K562 (cell line): ENCODE data around the gene DDAH2. TPM values are rescaled to one million over a fixed set of nuclear protein-coding genes. Genes with fewer than 3 reads are reported as not detected.
A peak's percentile ranks its signal among the peaks of the same experiment; 100 is the strongest.

Experiments used
- ATAC-seq: fragments of 200-7000 bp; cut with Tn5 transposase; 3 replicates; pipeline ENCODE4 v1.9.1; 2020; ENCODE audit warnings: moderate library complexity
- BruUV-seq: library from RNA; stranded (reverse); fragments of 400-500 nt; replicated peaks from 2 replicates; lab custom pipeline; 2021; lab: Mats Ljungman, UMichigan
- CTCF ChIA-PET: fragments of 300-600 bp; formaldehyde crosslinking; extraction: SDS; loops from one replicate; lab custom pipeline; 2021; ENCODE audit warnings: low intra/inter-chr PET ratio; lab: Yijun Ruan, JAX
- POLR2A ChIA-PET: fragments of 300-600, 350-650 bp; sonication (Branson Sonifier 250); formaldehyde crosslinking; extraction: SDS; loops from one replicate; lab custom pipeline; 2021; ENCODE audit warnings: antibody characterized with exemption, inconsistent platforms; lab: Yijun Ruan, JAX
- DNase-seq, 4 experiments: peaks; one replicate each; pipeline versions ENCODE4 v3.0.0 to v3.0.0-alpha.2; 2011 to 2018; ENCODE audit warnings: low spot score in 3 of 4, mixed read lengths in 3 of 4; ENCODE audit errors: extremely low read depth in 1 of 4
- FAIRE-seq: peaks from 2 replicates; lab custom pipeline; 2011; peaks lifted over from hg19 to GRCh38; lab: Jason Lieb, UNC
- H2AFZ ChIP-seq: 2 replicates; pipeline ENCODE4 v1.6.0; 2011; ENCODE audit warnings: low read depth, low read length, control low read depth, inconsistent platforms
- H3K27ac ChIP-seq: fragments of 200-600 bp; 3 replicates; pipeline ENCODE4 v1.8.0; 2011; ENCODE audit warnings: low read depth, mild to moderate bottlenecking, control low read depth, inconsistent platforms, low read length, moderate library complexity, mixed read lengths; ENCODE audit errors: extremely low read depth
- H3K27me3 ChIP-seq, 2 experiments: fragments of 300-600 bp in 1 of 2; 2 replicates in 1 of 2; 3 replicates in 1 of 2; pipeline versions ENCODE4 v1.6.0 to v1.8.0; 2011; ENCODE audit warnings: inconsistent platforms in 2 of 2, low read length in 2 of 2, mild to moderate bottlenecking in 1 of 2, mixed read lengths in 1 of 2, moderate library complexity in 1 of 2; ENCODE audit not compliant: control insufficient read depth in 2 of 2, insufficient read depth in 2 of 2
- H3K36me3 ChIP-seq: fragments of 300-600 bp; 3 replicates; pipeline ENCODE4 v1.8.0; 2011; ENCODE audit warnings: mild to moderate bottlenecking, low read length, inconsistent platforms; ENCODE audit not compliant: control insufficient read depth, insufficient read depth
- H3K4me1 ChIP-seq, 2 experiments: fragments of 200-600 bp in 1 of 2; replicated peaks in 1 of 2; 2 replicates in 1 of 2; 3 replicates in 1 of 2; pipeline versions ENCODE4 v1.5.1 to v1.8.0; 2011; ENCODE audit warnings: inconsistent platforms in 2 of 2, low read length in 2 of 2, mild to moderate bottlenecking in 1 of 2, mixed read lengths in 1 of 2, moderate library complexity in 1 of 2; ENCODE audit not compliant: control insufficient read depth in 2 of 2, insufficient read depth in 2 of 2
- H3K4me2 ChIP-seq: 2 replicates; pipeline ENCODE4 v1.6.1; 2011; ENCODE audit warnings: low read length, control low read depth, inconsistent platforms, mixed read lengths; ENCODE audit not compliant: insufficient read depth
- H3K4me3 ChIP-seq: fragments of 200-600 bp; sonication (generic), shearing (Covaris generic); 2 replicates; pipeline ENCODE4 v1.5.1; 2016; ENCODE audit warnings: control low read depth, inconsistent platforms
- H3K79me2 ChIP-seq: fragments of 200-600 bp; 3 replicates; pipeline ENCODE4 v1.8.0; 2011; ENCODE audit warnings: low read length, inconsistent platforms; ENCODE audit not compliant: control insufficient read depth, insufficient read depth
- H3K9ac ChIP-seq, 2 experiments: 2 replicates each; pipeline versions ENCODE4 v1.6.0 to v1.6.1; 2011; ENCODE audit warnings: low read depth in 2 of 2, low read length in 2 of 2, control low read depth in 1 of 2, inconsistent platforms in 1 of 2, mild to moderate bottlenecking in 1 of 2, mixed read lengths in 1 of 2; ENCODE audit not compliant: insufficient read depth in 1 of 2
- H3K9me1 ChIP-seq: one replicate; pipeline ENCODE4 v1.6.0; 2011; ENCODE audit warnings: inconsistent platforms, mild to moderate bottlenecking, low read length, moderate library complexity; ENCODE audit not compliant: control insufficient read depth, insufficient read depth
- H3K9me3 ChIP-seq: replicated peaks from 2 replicates; pipeline ENCODE4 v1.5.1; 2011; ENCODE audit warnings: low read depth, low read length, inconsistent platforms; ENCODE audit not compliant: control insufficient read depth, insufficient read depth
- H4K20me1 ChIP-seq: replicated peaks from 2 replicates; pipeline ENCODE4 v1.6.1; 2011; ENCODE audit warnings: low read length, inconsistent platforms, mixed read lengths; ENCODE audit not compliant: control insufficient read depth, insufficient read depth
- ESRRA ChIP-seq: fragments of 450-650 bp; IDR thresholded peaks from 2 replicates; pipeline ENCODE4 v1.6.1; 2014; ENCODE audit warnings: low read depth, mild to moderate bottlenecking, moderate library complexity, borderline replicate concordance
- FIP1L1 ChIP-seq: fragments of 200-400 bp; formaldehyde crosslinking; IDR thresholded peaks from 2 replicates; pipeline ENCODE4 v1.6.1; 2018; ENCODE audit warnings: mild to moderate bottlenecking, low read depth, low read length; ENCODE audit not compliant: poor library complexity, severe bottlenecking
- HDAC6 ChIP-seq: IDR thresholded peaks from 2 replicates; pipeline ENCODE4 v1.6.1; 2012; ENCODE audit warnings: low read depth, mild to moderate bottlenecking, control low read depth, inconsistent platforms, low read length, moderate library complexity
- RBBP5 ChIP-seq: fragments of 200-600 bp; sonication (generic); IDR thresholded peaks from 2 replicates; pipeline ENCODE4 v1.6.1; 2012; ENCODE audit warnings: borderline replicate concordance, mild to moderate bottlenecking, low read length, control low read depth, inconsistent platforms; ENCODE audit not compliant: insufficient read depth, poor library complexity, severe bottlenecking
- ZFP1 ChIP-seq: fragments of 450-650 bp; formaldehyde crosslinking; IDR thresholded peaks from 2 replicates; pipeline ENCODE4 v1.4.0; 2020; ENCODE audit warnings: mild to moderate bottlenecking, mixed read lengths
- WGBS: fragments of 100-300 bp; shearing (Covaris generic); methylation state at CpG from one replicate; pipeline ENCODE4 v1.1.6; 2016; ENCODE audit warnings: low coverage, mixed read lengths; ENCODE audit not compliant: insufficient coverage; ENCODE audit errors: missing lambda C conversion rate; 5-methylcytosine and 5-hydroxymethylcytosine counted together
- in situ Hi-C: fragments of 300-500 bp; cut with MboI; formaldehyde crosslinking; loops from 4 replicates; pipeline ENCODE4 v1.15.0; 2018; ENCODE audit warnings: inconsistent platforms, mixed read lengths
- intact Hi-C: fragments of 100-400 bp; cut with micrococcal nuclease; formaldehyde crosslinking; loops from 2 replicates; pipeline ENCODE4 v1.14.2; 2022
- polyA plus RNA-seq, 8 experiments: library from polyadenylated mRNA; depleted of rRNA in 4 of 8; stranded (reverse) in 5 of 8; unstranded in 3 of 8; fragments of >200 nt; fragmentation: Nextera tagmentation in 2 of 8; fragmentation: Illumina TruSeq in 1 of 8; extraction: Ambion mirVana in 2 of 8; extraction: Trizol in 1 of 8; gene quantifications; 2 replicates each; pipeline versions ENCODE4 v1.2.1 to v1.2.3, GENCODE V29; 2011 to 2014; ENCODE audit warnings: inconsistent platforms in 1 of 8, missing spikeins in 1 of 8
- total RNA-seq, 7 experiments: library from RNA; depleted of rRNA in 6 of 7; stranded (reverse); fragments of >200 nt in 6 of 7; fragmentation: Illumina TruSeq in 2 of 7; extraction: Trizol in 2 of 7; gene quantifications; 2 replicates each; pipeline versions ENCODE4 v1.2.1 to v1.2.3, GENCODE V29; 2011 to 2021; ENCODE audit warnings: low replicate concordance in 1 of 7
- TF ChIP-seq, protein P1 (sequence below): fragments of 450-650 bp; formaldehyde crosslinking; IDR thresholded peaks from 2 replicates; pipeline ENCODE4 v1.4.0; 2020; ENCODE audit warnings: mild to moderate bottlenecking, moderate library complexity
- TF ChIP-seq, protein P2 (sequence below), 2 experiments: fragments of 150-350 bp in 1 of 2; IDR thresholded peaks; 2 replicates each; pipeline ENCODE4 v1.6.1; 2012 to 2016; ENCODE audit warnings: low read depth in 2 of 2, low read length in 2 of 2, mild to moderate bottlenecking in 1 of 2, moderate library complexity in 1 of 2
- TF ChIP-seq, protein P3 (sequence below): fragments of 250-450 bp; sonication (Bioruptor Pico); IDR thresholded peaks from 2 replicates; pipeline ENCODE4 v1.4.0; 2020; ENCODE audit warnings: mild to moderate bottlenecking
- TF ChIP-seq, protein P4 (sequence below): sonication (generic); formaldehyde crosslinking; IDR thresholded peaks from 2 replicates; pipeline ENCODE4 v1.8.1; 2022; ENCODE audit warnings: missing genetic modification reagents

Gene DDAH2
- total and polyA plus RNA-seq, 9 of the 15 experiments (the other 6 are each of a cell fraction or from before 2014, with no cell fraction given): 1.8 to 45.4 (median 21.4) TPM

DNA sequence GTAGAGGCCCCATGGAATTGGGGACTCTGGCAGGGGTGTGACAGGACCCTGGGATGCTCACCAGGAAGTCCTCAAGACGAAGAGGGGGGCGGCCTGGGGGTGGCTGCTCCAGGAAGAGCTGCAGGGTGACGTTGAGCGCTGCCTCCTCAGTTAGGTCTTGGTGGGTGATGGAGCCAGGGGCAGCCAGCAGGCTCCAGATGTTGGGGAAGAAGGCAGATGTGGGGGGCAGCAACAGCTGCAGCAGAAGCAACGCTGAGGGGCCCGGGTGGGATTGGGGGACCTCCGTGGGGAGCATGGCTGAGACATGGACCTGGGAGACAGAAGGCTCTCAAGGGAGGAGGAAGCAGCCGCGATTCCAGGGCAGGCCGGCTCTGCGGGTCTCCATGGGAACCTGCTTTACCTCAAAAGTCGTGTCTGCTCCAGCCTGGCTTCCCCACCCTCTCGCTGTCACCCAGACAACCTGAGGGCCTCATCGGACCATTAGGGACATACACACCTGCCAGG lies 47.4 kb upstream of the DDAH2 start:
- no peak for FAIRE-seq
- H4K20me1 ChIP-seq: no peaks in the 10 kb centered on the region
- ATAC-seq: peak; percentile 16
- H3K36me3 ChIP-seq: peaks cover 42% of the 10 kb centered on the region; the same call in 2 of the 3 replicates
- H2AFZ ChIP-seq: peak overlapping the region; percentile 36
- peaks cover 6% of the 10 kb centered on the region for H3K9me1 ChIP-seq
- H3K9ac ChIP-seq: peak overlapping the region; percentile 64 to 88
- no peaks in the 10 kb centered on the region for H3K27me3 ChIP-seq
- DNase-seq: no peak
- no TSS peak for BruUV-seq
- in situ Hi-C loops (no loop called here), intact Hi-C loops (loop anchor here (2.0 to 10.0 kb wide), 2 partner anchors 18 to 232 kb away; partner anchors contain the start of genes ATP6V1G2, DDX39B, NFKBIL1 and VARS1)
- peak overlapping the region; percentile 10; the same call in 1 of the 2 replicates for H3K4me3 ChIP-seq
- CTCF ChIA-PET: no interaction called here
- peak overlapping the region; percentile 56 for H3K4me2 ChIP-seq
- H3K27ac ChIP-seq: peak overlapping the region; percentile 87
- H3K79me2 ChIP-seq: no peaks in the 10 kb centered on the region
- no peaks in the 10 kb centered on the region for H3K9me3 ChIP-seq
- POLR2A ChIA-PET: interaction anchor here (0.5 to 8.8 kb wide), 11 partner anchors 14 to 183 kb away, joined by 4 to 47 read pairs (median 9); partner anchors contain the start of genes ABHD16A, GPANK1, HSPA1B and NELFE
- peaks cover 43 to 85% of the 10 kb centered on the region in 2 experiments for H3K4me1 ChIP-seq
- 18% methylated on average over 14 of the region's 14 CpGs for WGBS
- TF ChIP-seq, protein P1, sequence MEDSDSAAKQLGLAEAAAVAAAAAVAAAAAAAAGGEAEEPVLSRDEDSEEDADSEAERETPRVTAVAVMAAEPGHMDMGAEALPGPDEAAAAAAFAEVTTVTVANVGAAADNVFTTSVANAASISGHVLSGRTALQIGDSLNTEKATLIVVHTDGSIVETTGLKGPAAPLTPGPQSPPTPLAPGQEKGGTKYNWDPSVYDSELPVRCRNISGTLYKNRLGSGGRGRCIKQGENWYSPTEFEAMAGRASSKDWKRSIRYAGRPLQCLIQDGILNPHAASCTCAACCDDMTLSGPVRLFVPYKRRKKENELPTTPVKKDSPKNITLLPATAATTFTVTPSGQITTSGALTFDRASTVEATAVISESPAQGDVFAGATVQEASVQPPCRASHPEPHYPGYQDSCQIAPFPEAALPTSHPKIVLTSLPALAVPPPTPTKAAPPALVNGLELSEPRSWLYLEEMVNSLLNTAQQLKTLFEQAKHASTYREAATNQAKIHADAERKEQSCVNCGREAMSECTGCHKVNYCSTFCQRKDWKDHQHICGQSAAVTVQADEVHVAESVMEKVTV: no peak
- TF ChIP-seq ZFP1 (CRISPR knock-in tag) (no peak), RBBP5 (no peak), HDAC6 (no peak), FIP1L1 (no peak), ESRRA (no peak)
- TF ChIP-seq, protein P2, sequence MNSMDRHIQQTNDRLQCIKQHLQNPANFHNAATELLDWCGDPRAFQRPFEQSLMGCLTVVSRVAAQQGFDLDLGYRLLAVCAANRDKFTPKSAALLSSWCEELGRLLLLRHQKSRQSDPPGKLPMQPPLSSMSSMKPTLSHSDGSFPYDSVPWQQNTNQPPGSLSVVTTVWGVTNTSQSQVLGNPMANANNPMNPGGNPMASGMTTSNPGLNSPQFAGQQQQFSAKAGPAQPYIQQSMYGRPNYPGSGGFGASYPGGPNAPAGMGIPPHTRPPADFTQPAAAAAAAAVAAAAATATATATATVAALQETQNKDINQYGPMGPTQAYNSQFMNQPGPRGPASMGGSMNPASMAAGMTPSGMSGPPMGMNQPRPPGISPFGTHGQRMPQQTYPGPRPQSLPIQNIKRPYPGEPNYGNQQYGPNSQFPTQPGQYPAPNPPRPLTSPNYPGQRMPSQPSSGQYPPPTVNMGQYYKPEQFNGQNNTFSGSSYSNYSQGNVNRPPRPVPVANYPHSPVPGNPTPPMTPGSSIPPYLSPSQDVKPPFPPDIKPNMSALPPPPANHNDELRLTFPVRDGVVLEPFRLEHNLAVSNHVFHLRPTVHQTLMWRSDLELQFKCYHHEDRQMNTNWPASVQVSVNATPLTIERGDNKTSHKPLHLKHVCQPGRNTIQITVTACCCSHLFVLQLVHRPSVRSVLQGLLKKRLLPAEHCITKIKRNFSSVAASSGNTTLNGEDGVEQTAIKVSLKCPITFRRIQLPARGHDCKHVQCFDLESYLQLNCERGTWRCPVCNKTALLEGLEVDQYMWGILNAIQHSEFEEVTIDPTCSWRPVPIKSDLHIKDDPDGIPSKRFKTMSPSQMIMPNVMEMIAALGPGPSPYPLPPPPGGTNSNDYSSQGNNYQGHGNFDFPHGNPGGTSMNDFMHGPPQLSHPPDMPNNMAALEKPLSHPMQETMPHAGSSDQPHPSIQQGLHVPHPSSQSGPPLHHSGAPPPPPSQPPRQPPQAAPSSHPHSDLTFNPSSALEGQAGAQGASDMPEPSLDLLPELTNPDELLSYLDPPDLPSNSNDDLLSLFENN (IDR thresholded peaks at IDR 0.05; ENCODE audit: low read depth in 2 of 2, low read length in 2 of 2): no peak
- TF ChIP-seq, protein P3, sequence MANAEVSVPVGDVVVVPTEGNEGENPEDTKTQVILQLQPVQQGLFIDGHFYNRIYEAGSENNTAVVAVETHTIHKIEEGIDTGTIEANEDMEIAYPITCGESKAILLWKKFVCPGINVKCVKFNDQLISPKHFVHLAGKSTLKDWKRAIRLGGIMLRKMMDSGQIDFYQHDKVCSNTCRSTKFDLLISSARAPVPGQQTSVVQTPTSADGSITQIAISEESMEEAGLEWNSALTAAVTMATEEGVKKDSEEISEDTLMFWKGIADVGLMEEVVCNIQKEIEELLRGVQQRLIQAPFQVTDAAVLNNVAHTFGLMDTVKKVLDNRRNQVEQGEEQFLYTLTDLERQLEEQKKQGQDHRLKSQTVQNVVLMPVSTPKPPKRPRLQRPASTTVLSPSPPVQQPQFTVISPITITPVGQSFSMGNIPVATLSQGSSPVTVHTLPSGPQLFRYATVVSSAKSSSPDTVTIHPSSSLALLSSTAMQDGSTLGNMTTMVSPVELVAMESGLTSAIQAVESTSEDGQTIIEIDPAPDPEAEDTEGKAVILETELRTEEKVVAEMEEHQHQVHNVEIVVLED (CRISPR knock-in tag): no peak
- TF ChIP-seq, protein P4, sequence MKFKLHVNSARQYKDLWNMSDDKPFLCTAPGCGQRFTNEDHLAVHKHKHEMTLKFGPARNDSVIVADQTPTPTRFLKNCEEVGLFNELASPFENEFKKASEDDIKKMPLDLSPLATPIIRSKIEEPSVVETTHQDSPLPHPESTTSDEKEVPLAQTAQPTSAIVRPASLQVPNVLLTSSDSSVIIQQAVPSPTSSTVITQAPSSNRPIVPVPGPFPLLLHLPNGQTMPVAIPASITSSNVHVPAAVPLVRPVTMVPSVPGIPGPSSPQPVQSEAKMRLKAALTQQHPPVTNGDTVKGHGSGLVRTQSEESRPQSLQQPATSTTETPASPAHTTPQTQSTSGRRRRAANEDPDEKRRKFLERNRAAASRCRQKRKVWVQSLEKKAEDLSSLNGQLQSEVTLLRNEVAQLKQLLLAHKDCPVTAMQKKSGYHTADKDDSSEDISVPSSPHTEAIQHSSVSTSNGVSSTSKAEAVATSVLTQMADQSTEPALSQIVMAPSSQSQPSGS (CRISPR knock-in tag): no peak
